DND-41 (cell line): ENCODE data around the gene TBXA2R.

Source experiments
- ATAC-seq: fragments of 200-7000 bp; cut with Tn5 transposase; 3 replicates; pipeline ENCODE4 v1.9.1; 2021; ENCODE audit warnings: low read depth; ENCODE audit not compliant: insufficient read depth
- DNase-seq: peaks from one replicate; pipeline ENCODE4 v3.0.0-alpha.2; 2020
- H2AFZ ChIP-seq: 2 replicates; pipeline ENCODE4 v1.6.0; 2012; ENCODE audit warnings: low read depth, low read length
- H3K27ac ChIP-seq: 2 replicates; pipeline ENCODE4 v1.5.1; 2012; ENCODE audit warnings: low read length, inconsistent platforms
- H3K27me3 ChIP-seq: fragments of 200-600 bp; sonication (generic); 2 replicates; pipeline ENCODE4 v1.6.0; 2012; ENCODE audit warnings: low read length, mild to moderate bottlenecking, inconsistent platforms; ENCODE audit not compliant: insufficient read depth, poor library complexity
- H3K36me3 ChIP-seq: 2 replicates; pipeline ENCODE4 v1.5.1; 2012; ENCODE audit warnings: low read length, inconsistent platforms; ENCODE audit not compliant: insufficient read depth
- H3K4me1 ChIP-seq: 2 replicates; pipeline ENCODE4 v1.5.1; 2012; ENCODE audit warnings: mild to moderate bottlenecking, low read length; ENCODE audit not compliant: insufficient read depth
- H3K4me2 ChIP-seq: 2 replicates; pipeline ENCODE4 v1.6.0; 2012; ENCODE audit warnings: mild to moderate bottlenecking, moderate library complexity, low read length, inconsistent platforms; ENCODE audit not compliant: insufficient read depth
- H3K4me3 ChIP-seq, 2 experiments: fragments of 200-600 bp in 1 of 2; shearing (Covaris generic) in 1 of 2; 2 replicates each; pipeline ENCODE4 v1.5.1; 2012 to 2016; ENCODE audit warnings: inconsistent platforms in 2 of 2, low read length in 2 of 2, mild to moderate bottlenecking in 2 of 2, low read depth in 1 of 2, moderate library complexity in 1 of 2
- H3K79me2 ChIP-seq: 2 replicates; pipeline ENCODE4 v1.6.0; 2012; ENCODE audit warnings: low read length, inconsistent platforms; ENCODE audit not compliant: insufficient read depth
- H3K9ac ChIP-seq: 2 replicates; pipeline ENCODE4 v1.6.0; 2012; ENCODE audit warnings: low read depth, mild to moderate bottlenecking, inconsistent platforms, low read length, moderate library complexity
- H3K9me3 ChIP-seq: 2 replicates; pipeline ENCODE4 v1.5.1; 2012; ENCODE audit warnings: low read length, moderate library complexity, mild to moderate bottlenecking, inconsistent platforms; ENCODE audit not compliant: insufficient read depth, severe bottlenecking
- H4K20me1 ChIP-seq: 2 replicates; pipeline ENCODE4 v1.6.0; 2012; ENCODE audit warnings: low read length; ENCODE audit not compliant: insufficient read depth
- CTCF ChIP-seq: IDR thresholded peaks from 2 replicates; pipeline ENCODE4 v1.5.1; 2012; ENCODE audit warnings: borderline replicate concordance, low read length, moderate library complexity, mild to moderate bottlenecking; ENCODE audit not compliant: poor library complexity, severe bottlenecking; ENCODE audit errors: extremely low read depth
- EZH2 ChIP-seq: IDR thresholded peaks from 3 replicates; pipeline ENCODE4 v1.6.1; 2012; ENCODE audit warnings: borderline replicate concordance, low read depth, mild to moderate bottlenecking, moderate library complexity, low read length, inconsistent platforms; ENCODE audit not compliant: severe bottlenecking

Gene TBXA2R

DNA sequence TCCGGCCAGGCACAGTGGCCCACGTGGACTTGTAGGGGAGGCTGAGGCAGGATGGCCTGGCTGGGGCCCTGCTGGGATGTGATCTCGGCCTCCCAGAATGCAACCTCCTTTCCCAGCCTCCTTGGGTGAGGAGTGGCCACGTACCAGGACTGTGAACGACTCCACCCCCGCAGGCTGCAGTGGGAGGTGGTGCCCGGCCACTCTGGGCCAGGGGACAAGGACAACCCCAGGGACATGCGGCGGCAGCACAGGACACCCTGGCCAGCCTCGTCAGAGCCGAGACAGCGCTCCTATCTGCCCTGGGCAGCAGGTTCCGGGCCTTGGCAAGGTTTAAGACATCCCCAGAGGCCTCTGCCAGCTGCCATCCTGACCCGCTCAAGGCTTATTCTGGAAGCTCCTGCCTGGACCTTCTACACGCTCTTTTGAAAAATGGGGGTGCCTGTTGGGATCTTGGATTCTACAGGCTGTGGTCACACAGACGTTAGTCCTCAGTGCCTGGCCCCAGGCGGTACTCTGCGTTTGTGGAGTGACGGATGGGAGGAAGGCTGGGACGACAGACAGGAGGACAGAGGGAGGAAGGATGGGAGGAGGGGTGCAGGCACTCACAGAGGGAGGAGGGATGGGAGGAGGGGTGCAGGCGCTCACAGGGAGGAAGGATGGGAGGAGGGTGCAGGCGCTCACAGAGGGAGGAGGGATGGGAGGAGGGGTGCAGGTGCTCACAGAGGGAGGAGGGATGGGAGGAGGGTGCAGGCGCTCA, 39.8 kb upstream of the TBXA2R start:
- DNase-seq, result no peak
- Histone ChIP-seq H3K27ac (no peak overlapping the region), H3K79me2 (no peaks in the 10 kb centered on the region), H2AFZ (no peak overlapping the region), H3K9ac (no peak overlapping the region), H3K36me3 (peaks cover 34% of the 10 kb centered on the region), H3K4me1 (no peaks in the 10 kb centered on the region), H3K4me3 (no peak overlapping the region), H3K9me3 (no peaks in the 10 kb centered on the region), H3K4me2 (no peak overlapping the region), H4K20me1 (no peaks in the 10 kb centered on the region; the same call in none of the 2 replicates), H3K27me3 (no peaks in the 10 kb centered on the region)
- no peak for ATAC-seq
- TF ChIP-seq CTCF (no peak), EZH2 (no peak)

GRCh38 chr19:3645726-3646125, 39.1 kb upstream of the TBXA2R start:
- H3K36me3 ChIP-seq, result peaks cover 31% of the 10 kb centered on the region
- no peak overlapping the region for H3K27ac ChIP-seq
- no peak for DNase-seq
- H4K20me1 ChIP-seq, result no peaks in the 10 kb centered on the region; the same call in 1 of the 2 replicates
- no peaks in the 10 kb centered on the region for H3K27me3 ChIP-seq
- no peak overlapping the region for H3K4me2 ChIP-seq
- ATAC-seq, result no peak
- H3K4me1 ChIP-seq, result no peaks in the 10 kb centered on the region
- no peak overlapping the region for H3K9ac ChIP-seq
- no peak overlapping the region for H2AFZ ChIP-seq
- TF ChIP-seq CTCF (no peak), EZH2 (no peak)
- H3K9me3 ChIP-seq, result no peaks in the 10 kb centered on the region
- no peaks in the 10 kb centered on the region for H3K79me2 ChIP-seq
- H3K4me3 ChIP-seq, result no peak overlapping the region

GRCh38 chr19:3645067-3645396, 38.4 kb upstream of the TBXA2R start:
- Histone ChIP-seq H3K36me3 (peaks cover 29% of the 10 kb centered on the region), H3K4me1 (no peaks in the 10 kb centered on the region), H2AFZ (no peak overlapping the region), H3K27ac (no peak overlapping the region), H4K20me1 (no peaks in the 10 kb centered on the region; the same call in 1 of the 2 replicates), H3K4me3 (no peak overlapping the region), H3K9ac (no peak overlapping the region), H3K27me3 (no peaks in the 10 kb centered on the region), H3K9me3 (no peaks in the 10 kb centered on the region), H3K79me2 (no peaks in the 10 kb centered on the region), H3K4me2 (no peak overlapping the region)
- no peak for TF ChIP-seq EZH2
- TF ChIP-seq CTCF, result no peak
- DNase-seq, result no peak
- ATAC-seq, result no peak
